ENCODE results near the gene PRSS8. TPM values are rescaled to one million over a fixed set of nuclear protein-coding genes. Genes with fewer than 3 reads are reported as not detected.

PRSS8 gene
- total RNA-seq, 2 donors from 2014 or later = not detected

DNA sequence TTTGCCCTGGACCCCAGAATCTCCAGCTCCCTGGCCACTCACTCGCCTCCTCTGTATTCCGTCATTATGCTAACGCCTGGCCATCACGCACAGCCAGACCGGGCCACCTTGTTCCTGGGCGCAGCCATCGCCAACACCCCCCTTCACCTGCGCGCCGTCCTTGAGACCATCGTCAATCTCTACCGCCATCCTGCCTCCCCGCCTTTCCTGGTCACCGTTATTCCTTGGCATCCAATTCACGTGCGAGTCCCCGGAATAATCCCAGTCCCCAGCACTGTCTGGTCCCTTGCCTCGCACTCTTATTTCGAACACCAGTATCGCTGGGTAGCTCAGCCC is 41.5 kb downstream of the PRSS8 start:
- H3K27ac ChIP-seq = peak overlapping the region; percentile 67 to 76
- H3K36me3 ChIP-seq = peaks cover 14% of the 10 kb centered on the region
- no peaks in the 10 kb centered on the region for H3K27me3 ChIP-seq (replicated peaks; ENCODE audit: insufficient read depth)
- DNase-seq (ENCODE audit: low spot score) (no peak), ATAC-seq (ENCODE audit: insufficient number of reproducible peaks, low FRiP score, low read depth) (no peak)
- peaks cover 0 to 4% of the 10 kb centered on the region in 2 donors for H3K4me1 ChIP-seq (ENCODE audit: control insufficient read depth in 1 of 2, low read depth in 2 of 2)
- H3K9me3 ChIP-seq = no peaks in the 10 kb centered on the region
- peak overlapping the region; percentile 86 for H3K4me3 ChIP-seq
- TF ChIP-seq, protein P1, sequence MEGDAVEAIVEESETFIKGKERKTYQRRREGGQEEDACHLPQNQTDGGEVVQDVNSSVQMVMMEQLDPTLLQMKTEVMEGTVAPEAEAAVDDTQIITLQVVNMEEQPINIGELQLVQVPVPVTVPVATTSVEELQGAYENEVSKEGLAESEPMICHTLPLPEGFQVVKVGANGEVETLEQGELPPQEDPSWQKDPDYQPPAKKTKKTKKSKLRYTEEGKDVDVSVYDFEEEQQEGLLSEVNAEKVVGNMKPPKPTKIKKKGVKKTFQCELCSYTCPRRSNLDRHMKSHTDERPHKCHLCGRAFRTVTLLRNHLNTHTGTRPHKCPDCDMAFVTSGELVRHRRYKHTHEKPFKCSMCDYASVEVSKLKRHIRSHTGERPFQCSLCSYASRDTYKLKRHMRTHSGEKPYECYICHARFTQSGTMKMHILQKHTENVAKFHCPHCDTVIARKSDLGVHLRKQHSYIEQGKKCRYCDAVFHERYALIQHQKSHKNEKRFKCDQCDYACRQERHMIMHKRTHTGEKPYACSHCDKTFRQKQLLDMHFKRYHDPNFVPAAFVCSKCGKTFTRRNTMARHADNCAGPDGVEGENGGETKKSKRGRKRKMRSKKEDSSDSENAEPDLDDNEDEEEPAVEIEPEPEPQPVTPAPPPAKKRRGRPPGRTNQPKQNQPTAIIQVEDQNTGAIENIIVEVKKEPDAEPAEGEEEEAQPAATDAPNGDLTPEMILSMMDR (IDR thresholded peaks at IDR 0.05) = no peak

DNA sequence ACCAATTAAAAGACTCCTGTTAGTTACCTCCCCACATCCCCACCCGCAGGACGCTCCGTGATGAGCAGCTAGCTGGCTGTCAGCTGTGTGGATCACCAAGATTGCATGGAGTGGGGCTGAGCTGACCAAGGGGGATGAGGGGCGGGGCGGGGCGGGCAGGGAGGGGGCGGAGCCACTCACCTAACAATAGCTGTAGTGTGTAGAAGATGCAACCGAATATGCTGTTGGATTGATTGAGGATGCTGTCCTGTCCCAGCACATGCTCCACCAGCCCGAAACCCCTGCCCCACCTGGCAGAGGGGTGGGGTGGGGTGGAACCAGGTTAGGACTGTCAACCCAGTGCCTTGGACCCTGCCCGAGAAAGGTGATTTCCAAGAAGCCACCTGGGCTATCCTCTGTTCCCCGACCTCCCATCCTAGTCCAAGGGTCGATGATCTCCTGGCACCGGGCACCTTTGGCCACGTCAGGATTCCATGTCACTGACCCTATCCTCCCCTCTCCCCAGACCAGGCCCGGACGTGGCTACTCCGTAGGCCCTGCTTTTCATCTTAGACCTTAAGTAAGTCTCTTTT is 42.3 kb downstream of the PRSS8 start:
- TF ChIP-seq, protein P1 (IDR thresholded peaks at IDR 0.05) = no peak
- peaks cover 0 to 4% of the 10 kb centered on the region in 2 donors for H3K4me1 ChIP-seq (ENCODE audit: control insufficient read depth in 1 of 2, low read depth in 2 of 2)
- DNase-seq (ENCODE audit: low spot score) (no peak), ATAC-seq (ENCODE audit: insufficient number of reproducible peaks, low FRiP score, low read depth) (no peak)
- H3K27me3 ChIP-seq (replicated peaks; ENCODE audit: insufficient read depth) = no peaks in the 10 kb centered on the region
- H3K36me3 ChIP-seq = peaks cover 18% of the 10 kb centered on the region
- H3K9me3 ChIP-seq = no peaks in the 10 kb centered on the region
- H3K4me3 ChIP-seq = peak overlapping the region; percentile 86
- no peak overlapping the region for H3K27ac ChIP-seq

DNA sequence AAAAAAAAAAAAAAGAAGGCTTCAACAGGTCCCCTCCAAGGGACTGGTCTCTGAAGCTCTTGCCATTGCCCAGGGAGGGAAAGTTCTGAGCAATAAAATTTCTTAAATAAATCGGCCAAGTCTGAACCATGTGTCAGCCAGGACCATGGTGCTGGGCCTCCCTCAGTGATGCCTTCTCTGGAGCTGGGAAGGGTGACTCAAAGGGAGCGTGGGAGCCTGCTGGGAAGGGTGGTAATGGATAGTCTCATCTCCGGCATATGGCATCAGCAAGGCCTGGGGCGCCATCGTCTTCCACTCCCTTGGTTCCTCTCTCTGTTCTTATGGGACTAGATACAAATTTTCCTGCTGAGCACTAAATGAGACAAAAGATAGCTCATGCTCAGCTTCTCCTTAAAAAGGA is 43.2 kb downstream of the PRSS8 start:
- peaks cover 0 to 4% of the 10 kb centered on the region in 2 donors for H3K4me1 ChIP-seq (ENCODE audit: control insufficient read depth in 1 of 2, low read depth in 2 of 2)
- peaks cover 22% of the 10 kb centered on the region for H3K36me3 ChIP-seq
- ATAC-seq (ENCODE audit: insufficient number of reproducible peaks, low FRiP score, low read depth) = no peak
- no peaks in the 10 kb centered on the region for H3K27me3 ChIP-seq (replicated peaks; ENCODE audit: insufficient read depth)
- DNase-seq (ENCODE audit: low spot score) = no peak
- H3K4me3 ChIP-seq = no peak overlapping the region
- no peaks in the 10 kb centered on the region for H3K9me3 ChIP-seq
- H3K27ac ChIP-seq = no peak overlapping the region
- TF ChIP-seq, protein P1 (IDR thresholded peaks at IDR 0.05) = no peak

DNA sequence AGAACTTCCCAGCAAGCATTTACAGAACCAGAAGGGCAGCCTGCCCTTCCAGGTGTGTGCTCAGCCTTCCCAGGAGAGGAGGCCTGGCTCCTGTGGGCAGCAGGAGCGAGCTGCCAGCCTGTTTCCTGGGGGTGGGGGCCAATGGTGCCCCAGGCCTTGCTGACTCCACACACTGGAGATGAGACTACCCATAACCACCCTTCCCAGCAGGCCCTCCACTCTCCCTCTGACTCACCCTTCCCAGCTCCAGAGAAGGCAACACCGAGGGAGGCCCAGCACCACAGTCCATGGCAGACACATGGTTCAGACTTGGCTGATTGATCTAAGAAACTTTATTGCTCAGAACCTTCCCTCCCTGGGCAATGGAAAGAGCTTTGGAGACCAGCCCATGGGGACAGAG is 45.0 kb downstream of the PRSS8 start:
- no peak for DNase-seq (ENCODE audit: low spot score)
- no peak overlapping the region for H3K4me3 ChIP-seq
- no peaks in the 10 kb centered on the region for H3K9me3 ChIP-seq
- TF ChIP-seq, protein P1 (IDR thresholded peaks at IDR 0.05) = no peak
- H3K36me3 ChIP-seq = peaks cover 25% of the 10 kb centered on the region
- H3K4me1 ChIP-seq (ENCODE audit: control insufficient read depth in 1 of 2, low read depth in 2 of 2) = peaks cover 0 to 4% of the 10 kb centered on the region in 2 donors
- H3K27me3 ChIP-seq (replicated peaks; ENCODE audit: insufficient read depth) = no peaks in the 10 kb centered on the region
- no peak overlapping the region for H3K27ac ChIP-seq
- ATAC-seq (ENCODE audit: insufficient number of reproducible peaks, low FRiP score, low read depth) = no peak

DNA sequence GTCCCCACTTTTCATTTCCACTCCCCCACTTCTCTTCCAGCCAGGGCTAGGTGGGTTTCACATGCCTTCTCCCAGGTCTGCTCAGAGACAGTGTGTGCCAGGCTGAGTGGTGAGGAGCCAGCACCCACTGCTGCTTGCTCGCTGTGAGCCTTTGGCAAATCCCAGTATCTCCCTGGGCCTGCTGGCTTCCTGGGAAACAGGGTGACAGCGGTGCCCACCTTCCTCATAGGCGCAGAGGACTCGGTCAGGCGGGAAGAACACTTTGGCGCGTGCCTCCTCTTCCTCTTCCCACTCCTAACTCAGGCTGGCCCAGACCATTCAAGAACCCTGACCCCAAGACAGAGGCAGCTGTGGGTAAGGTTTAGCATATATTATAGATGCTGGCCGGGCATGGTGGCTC is 46.3 kb downstream of the PRSS8 start:
- DNase-seq (ENCODE audit: low spot score) = no peak
- no peaks in the 10 kb centered on the region for H3K9me3 ChIP-seq
- H3K4me3 ChIP-seq = no peak overlapping the region
- H3K27me3 ChIP-seq (replicated peaks; ENCODE audit: insufficient read depth) = no peaks in the 10 kb centered on the region
- no peak for ATAC-seq (ENCODE audit: insufficient number of reproducible peaks, low FRiP score, low read depth)
- TF ChIP-seq, protein P1 (IDR thresholded peaks at IDR 0.05) = no peak
- no peak overlapping the region for H3K27ac ChIP-seq
- peaks cover 25% of the 10 kb centered on the region for H3K36me3 ChIP-seq
- no peaks in the 10 kb centered on the region for H3K4me1 ChIP-seq (ENCODE audit: control insufficient read depth in 1 of 2, low read depth in 2 of 2)

Data from thoracic aorta (tissue), 2 donors.